Activated CD4-positive, CD25-positive, alpha-beta regulatory T cell treated with anti-CD3 and anti-CD28 coated beads, Interleukin-2, amount 50 U/mL, for 72 hours (primary cell): ENCODE measurements around the gene FAM168A.

ENCODE experiments used
- DNase-seq: peaks from one replicate; pipeline ENCODE4 v3.0.0; 2021

Gene FAM168A

DNA sequence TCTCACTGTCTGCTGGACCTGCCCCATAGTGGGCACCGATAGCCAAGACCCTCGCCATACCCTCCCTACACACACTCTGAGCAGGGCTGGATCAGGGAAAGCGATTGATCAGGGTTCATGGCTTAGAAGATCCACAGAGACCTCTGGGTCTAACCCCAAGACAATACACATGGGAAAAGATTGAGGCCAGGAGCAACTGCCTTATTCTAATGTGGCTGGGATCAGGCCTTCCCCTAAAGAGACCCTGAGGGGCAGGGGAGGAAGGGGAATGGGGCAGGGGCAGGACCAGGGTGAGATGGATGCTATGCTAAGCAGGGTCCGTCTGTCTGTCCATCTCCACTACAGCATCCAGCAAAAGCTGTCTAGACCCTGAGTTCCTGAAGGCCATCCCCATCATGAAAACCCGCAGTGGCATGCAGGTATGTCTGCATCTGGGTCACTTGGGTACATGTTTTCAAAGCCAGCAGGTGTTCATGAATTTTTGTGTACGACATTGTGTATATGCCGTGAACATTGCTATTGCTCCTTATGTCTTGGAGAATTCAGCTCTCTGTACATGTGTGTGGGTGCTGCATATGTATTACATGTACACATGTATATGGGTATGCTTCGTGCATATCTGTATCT lies 237.1 kb downstream of the FAM168A start:
- no peak for DNase-seq

DNA sequence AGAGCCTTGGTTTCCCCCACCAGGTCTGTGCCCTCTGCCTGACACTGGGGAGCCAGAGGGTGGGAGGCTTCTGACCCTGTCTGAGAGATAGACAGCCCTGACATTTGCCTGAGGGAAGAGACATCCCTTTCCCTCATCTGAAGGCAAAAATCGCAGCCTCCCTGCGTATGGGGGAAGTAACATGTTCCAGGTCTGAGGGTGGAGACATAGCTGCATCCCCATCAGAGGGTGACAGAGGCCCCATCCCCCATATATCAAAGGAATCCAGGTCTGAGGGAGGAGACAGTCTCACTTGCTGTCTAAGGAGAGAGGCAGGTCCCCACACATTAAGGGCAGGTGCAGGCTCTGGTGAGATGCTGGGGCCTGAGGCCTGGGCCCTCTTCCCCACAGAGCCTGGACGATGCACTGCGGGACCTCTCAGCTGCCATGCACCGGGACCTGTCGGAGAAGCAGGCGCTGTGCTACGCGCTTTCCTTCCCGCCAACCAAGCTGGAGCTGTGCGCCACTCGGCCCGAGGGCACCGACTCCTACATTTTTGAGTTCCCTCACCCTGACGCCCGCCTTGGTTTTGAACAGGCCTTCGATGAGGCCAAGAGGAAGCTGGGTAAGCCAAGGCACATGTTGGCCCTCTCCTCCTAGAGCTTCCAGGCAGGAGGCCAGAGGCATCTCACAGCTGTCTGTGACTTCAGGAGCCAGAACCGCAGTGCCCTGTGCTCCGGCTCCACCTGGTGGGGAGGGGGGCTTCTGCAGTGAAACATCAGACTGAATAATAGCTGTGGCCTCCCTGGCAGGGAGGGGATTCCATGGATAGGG lies 237.8 kb downstream of the FAM168A start:
- DNase-seq, result no peak

DNA sequence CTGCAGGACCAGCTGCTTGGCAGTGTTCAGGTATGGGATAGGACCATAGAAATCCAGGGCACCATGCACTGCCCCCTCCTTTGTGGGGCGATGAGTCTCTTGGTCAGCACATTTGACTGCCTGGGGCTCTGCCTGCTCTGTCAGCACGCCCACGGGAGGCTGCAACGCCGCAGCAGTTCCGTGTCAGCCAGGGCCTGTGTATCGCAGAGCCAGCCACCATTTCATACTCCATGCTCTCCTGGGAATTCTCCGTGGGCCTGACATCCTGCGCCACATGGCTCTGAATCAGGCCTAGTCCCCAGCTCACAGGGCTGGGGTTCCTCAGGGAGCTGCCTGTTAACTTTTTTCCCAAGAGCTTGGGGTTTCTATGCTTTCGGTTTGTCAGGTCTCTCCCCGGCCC lies 238.6 kb downstream of the FAM168A start:
- DNase-seq, result no peak

DNA sequence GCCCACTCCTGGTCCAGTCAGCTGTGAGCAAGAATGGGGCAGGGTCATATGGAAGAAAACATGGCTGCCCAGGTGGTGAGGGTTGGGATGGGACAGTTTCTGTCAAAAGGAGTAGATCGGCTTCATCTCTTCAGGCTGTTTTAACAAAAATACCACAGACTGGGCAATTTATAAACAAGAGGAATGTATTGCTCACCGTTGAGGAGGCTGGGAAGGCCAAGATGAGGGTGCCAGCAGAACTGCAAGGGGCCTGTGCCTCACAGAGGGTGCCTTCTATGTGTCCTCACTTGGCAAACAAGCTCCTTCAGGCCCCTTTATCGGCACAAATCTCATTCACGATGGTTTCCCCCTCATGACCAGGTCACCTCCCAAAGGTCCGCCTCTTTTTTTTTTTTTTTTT lies 239.8 kb downstream of the FAM168A start:
- no peak for DNase-seq

DNA sequence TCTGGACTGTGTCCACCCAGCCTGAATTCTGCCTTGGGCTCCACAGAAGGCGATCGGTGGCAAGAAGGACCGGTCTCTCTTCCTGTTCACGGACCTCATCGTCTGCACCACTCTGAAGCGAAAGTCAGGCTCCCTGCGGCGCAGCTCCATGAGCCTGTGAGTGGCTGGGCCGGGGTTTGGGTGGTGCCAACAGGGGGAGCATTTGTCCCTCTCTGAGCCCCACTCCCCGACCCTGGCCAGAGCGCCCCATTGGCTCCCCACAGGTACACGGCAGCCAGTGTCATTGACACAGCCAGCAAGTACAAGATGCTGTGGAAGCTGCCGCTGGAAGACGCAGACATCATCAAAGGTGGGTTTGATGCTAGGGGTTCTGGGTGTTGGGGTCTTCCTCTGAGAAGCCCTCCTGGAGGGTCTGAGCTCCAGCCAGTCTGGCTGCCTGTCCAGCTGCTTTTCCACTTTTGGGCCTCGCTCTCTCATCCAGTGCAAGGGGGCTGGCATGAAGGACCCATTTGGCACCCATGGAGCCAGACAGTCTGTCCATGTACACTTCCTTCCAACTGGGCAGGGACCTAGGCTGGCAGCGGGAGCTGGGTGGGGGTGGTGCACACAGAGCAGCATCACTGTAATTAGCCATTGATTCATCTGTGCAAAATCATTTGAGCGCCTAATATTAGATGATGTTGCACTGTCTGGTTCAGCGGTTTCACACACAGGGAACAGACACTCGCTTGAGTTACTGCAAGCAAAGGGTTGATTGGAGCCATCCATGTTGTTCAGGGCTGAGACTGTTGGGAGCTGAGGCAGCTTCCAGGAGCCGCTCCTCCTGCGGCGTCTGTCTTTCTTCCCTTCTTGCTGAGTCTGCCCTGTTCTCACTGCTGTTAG lies 240.7 kb downstream of the FAM168A start:
- no peak for DNase-seq

DNA sequence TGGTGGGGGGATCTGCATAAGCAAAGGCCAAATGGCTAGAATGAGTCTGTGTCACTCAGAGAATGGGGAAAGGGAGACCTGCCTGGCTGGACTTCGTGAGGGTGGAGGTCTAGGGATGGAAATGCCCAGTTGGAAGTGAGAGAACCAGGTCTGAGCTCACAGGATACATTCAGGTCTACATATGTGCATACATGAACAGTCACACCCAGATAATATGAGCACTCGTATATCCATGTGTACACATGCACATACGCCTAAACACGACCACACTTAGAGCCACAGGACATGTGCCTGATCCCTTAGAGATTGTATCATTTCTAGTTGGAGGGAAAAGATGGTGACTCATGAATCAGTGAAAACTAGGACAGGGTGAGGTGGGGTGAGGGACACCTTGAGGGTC lies 242.8 kb downstream of the FAM168A start:
- no peak for DNase-seq

DNA sequence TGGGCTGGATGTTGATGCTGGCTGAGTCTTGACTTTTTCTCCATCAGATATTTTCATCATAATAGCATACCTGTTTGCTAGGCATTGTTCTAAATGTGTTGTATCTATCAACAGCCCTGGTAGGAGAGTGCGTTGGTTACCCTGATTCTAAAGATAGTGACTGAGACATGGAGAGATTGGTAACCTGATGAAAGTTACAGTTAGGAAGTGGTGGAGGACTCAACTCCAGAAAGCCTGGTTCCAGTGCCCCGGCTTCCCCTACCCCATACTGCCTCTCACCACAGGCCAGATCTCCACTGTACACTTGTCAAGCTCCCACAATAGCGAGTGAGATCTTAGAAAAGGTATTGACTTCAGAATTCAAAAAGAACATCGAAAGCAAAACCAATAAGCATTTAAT lies 244.5 kb downstream of the FAM168A start:
- DNase-seq, result no peak

DNA sequence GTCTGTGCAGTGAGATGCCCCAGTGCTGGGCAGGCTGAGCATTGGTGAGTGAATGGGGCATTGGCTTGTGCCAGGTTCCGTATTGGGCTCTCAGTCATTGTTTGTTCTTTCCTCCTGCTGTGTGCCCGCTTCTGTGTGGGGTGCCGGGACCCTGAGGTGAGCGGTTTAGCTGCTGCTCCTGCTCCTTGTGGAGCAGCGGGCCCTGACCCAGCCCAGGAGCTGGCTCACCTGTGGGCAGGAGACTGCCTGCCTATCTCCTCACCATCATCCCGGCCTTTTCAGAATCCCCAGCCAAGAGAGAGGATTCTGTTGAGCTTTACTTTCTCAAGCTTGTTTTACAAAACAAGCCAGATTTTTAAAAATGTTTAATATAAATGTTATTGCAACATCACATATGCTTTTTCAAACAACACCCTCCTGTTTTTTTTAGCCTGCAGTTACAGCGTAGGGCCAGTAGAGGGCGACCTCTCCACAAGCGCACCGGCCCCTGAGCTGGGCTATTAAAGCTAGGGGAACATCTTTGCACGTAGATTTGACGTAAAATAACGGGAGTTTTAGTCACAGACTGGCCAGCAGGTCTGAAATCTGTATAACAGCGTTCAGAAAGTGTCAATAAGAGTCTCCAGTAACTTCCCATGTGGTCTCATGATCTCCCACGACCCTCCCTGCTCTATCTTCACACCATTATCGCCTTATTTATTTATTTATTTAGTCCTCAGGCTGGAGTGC lies 246.8 kb downstream of the FAM168A start:
- peak; percentile 63 for DNase-seq
